Measurements from ENCODE around the gene ENHO.
"Not testable (repeated sequence)": the region's sequence is repeated elsewhere in the genome, so short reads cannot be mapped to it uniquely, and the experiment has no call there.

Gene ENHO

GRCh38 chr9:34541540-34541939, 18.8 kb upstream of the ENHO start:
- DNase-seq (ENCODE audit: low spot score in 2 of 2) = no peak
- no peaks in the 10 kb centered on the region for H3K36me3 Mint-ChIP-seq (ENCODE audit: insufficient read depth)
- no peak overlapping the region for H3K4me3 Mint-ChIP-seq

DNA sequence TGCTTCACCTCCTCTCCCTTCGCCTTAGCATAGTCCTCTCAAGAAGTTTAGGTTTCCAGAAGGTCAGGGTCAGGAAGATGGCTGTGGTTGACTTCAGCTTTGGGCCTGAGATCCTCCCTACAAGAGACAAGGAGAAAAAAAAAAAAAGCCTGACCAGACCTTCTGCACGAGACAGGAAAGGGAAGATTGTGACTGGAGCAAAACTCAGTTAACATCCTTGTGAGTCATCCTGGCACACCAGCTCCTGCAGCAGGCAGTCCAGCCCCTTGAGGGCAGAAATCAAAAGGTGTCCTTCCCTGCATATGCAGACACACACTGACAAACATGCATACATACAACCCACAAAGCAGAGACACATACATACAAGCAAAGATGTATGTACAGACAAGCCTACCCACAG, 18.0 kb upstream of the ENHO start:
- Mint-ChIP-seq H3K27ac (ENCODE audit: low read depth) (no peak overlapping the region), H3K9me3 (no peaks in the 10 kb centered on the region), H3K4me1 (no peaks in the 10 kb centered on the region), H3K4me3 (no peak overlapping the region), H3K27me3 (peaks cover 38% of the 10 kb centered on the region), H3K36me3 (ENCODE audit: insufficient read depth) (no peaks in the 10 kb centered on the region)
- ATAC-seq (replicated peaks; ENCODE audit: extremely low read depth, poor library complexity, severe bottlenecking) (no peak), DNase-seq (ENCODE audit: low spot score in 2 of 2) (no peak)

More at GRCh38 chr9:34541540-34541939, 18.8 kb upstream of the ENHO start:
- Mint-ChIP-seq H3K9me3 (no peaks in the 10 kb centered on the region), H3K27me3 (peaks cover 32% of the 10 kb centered on the region), H3K27ac (ENCODE audit: low read depth) (no peak overlapping the region), H3K4me1 (no peaks in the 10 kb centered on the region)
- no peak for ATAC-seq (replicated peaks; ENCODE audit: extremely low read depth, poor library complexity, severe bottlenecking)

DNA sequence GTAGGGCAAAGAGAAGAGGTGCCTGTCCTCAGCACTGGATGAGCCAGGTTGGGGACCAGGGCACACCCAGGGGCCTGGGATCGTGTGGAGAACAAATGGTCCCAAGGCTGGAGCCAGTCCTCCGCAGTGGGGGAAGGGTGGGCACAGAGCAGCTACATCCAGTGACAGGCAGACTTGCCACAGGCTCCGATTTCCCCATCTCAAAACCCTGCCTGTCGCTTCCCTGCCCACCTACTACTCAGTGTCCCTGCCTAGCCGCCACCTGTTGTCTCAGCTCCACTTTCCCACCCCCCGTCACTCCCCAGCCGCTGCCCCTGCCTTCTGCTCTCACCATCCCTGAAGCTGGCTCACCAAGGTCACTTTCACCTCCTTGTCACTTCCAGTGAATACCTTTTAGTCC, 13.9 kb upstream of the ENHO start:
- DNase-seq (ENCODE audit: low spot score in 2 of 2) = no peak
- no peak overlapping the region for H3K4me3 Mint-ChIP-seq
- peaks cover 53% of the 10 kb centered on the region for H3K27me3 Mint-ChIP-seq
- H3K4me1 Mint-ChIP-seq = no peaks in the 10 kb centered on the region
- ATAC-seq (replicated peaks; ENCODE audit: extremely low read depth, poor library complexity, severe bottlenecking) = no peak
- no peak overlapping the region for H3K27ac Mint-ChIP-seq (ENCODE audit: low read depth)
- no peaks in the 10 kb centered on the region for H3K9me3 Mint-ChIP-seq
- no peaks in the 10 kb centered on the region for H3K36me3 Mint-ChIP-seq (ENCODE audit: insufficient read depth)

DNA sequence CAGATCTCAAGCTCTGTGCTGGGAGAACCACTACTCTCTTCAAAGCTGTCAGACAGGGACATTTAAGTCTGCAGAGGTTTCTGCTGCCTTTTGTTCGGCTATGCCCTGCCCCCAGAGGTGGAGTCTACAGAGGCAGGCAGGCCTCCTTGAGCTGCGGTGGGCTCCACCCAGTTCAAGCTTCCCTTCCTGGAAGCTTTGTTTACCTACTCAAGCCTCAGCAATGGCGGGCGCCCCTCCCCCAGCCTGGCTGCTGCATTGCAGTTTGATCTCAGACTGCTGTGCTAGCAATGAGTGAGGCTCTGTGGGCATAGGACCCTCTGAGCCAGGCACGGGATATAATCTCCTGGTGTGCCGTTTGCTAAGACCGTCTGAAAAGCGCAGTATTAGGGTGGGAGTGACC, 9.3 kb upstream of the ENHO start:
- ATAC-seq (replicated peaks; ENCODE audit: extremely low read depth, poor library complexity, severe bottlenecking); H3K9me3 Mint-ChIP-seq; H3K36me3 Mint-ChIP-seq (ENCODE audit: insufficient read depth); H3K4me3 Mint-ChIP-seq; H3K27ac Mint-ChIP-seq (ENCODE audit: low read depth); DNase-seq (ENCODE audit: low spot score in 2 of 2); H3K4me1 Mint-ChIP-seq: not testable (repeated sequence)
- peaks cover 63% of the 10 kb centered on the region for H3K27me3 Mint-ChIP-seq

DNA sequence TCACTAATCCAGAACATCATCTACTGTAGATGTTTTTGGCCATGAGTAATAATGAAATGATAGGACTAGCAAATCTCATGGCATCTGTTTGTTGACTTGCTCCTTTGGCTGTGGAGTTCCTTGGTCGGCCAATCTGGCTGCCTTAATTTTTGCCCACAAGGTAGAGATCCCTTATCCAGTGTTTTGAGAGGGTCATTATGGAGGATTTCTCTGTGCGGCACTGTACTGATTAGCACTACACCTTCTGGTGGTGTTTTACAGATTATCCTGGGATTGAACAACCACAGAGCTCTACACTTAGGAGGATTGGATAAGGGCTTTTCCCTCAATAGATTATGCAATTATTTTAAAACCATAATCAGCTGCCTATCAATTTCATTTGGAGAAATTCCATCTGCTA, 3.2 kb upstream of the ENHO start:
- DNase-seq (ENCODE audit: low spot score in 2 of 2) (no peak), ATAC-seq (replicated peaks; ENCODE audit: extremely low read depth, poor library complexity, severe bottlenecking) (no peak)
- H3K27ac Mint-ChIP-seq (ENCODE audit: low read depth) = no peak overlapping the region
- H3K9me3 Mint-ChIP-seq = no peaks in the 10 kb centered on the region
- H3K36me3 Mint-ChIP-seq (ENCODE audit: insufficient read depth) = peaks cover 3% of the 10 kb centered on the region
- H3K4me3 Mint-ChIP-seq = no peak overlapping the region
- peaks cover 6% of the 10 kb centered on the region for H3K4me1 Mint-ChIP-seq
- H3K27me3 Mint-ChIP-seq = peaks cover 24% of the 10 kb centered on the region

DNA sequence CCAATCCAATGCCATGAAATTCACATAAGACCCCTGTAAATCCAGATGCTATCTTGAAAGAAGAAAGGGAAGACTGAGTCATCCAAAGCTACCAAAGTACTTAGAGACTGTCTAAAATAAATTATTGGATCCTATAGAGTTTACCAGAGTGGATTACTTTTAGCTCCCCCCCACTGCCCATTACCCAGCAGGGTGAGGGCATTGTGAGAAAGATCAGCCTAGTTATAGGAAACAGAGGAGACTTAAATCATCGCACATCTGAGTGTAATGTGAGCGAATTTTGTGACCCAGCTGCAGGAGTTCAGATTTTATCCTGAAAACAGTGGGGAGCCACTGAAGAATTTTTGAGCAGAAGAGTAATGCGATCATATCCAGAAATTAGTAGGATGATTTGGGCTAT, 1.6 kb upstream of the ENHO start:
- H3K27me3 Mint-ChIP-seq = peaks cover 7% of the 10 kb centered on the region
- peaks cover 3% of the 10 kb centered on the region for H3K36me3 Mint-ChIP-seq (ENCODE audit: insufficient read depth)
- peaks cover 6% of the 10 kb centered on the region for H3K4me1 Mint-ChIP-seq
- H3K9me3 Mint-ChIP-seq = no peaks in the 10 kb centered on the region
- no peak overlapping the region for H3K4me3 Mint-ChIP-seq
- DNase-seq (ENCODE audit: low spot score in 2 of 2) = no peak
- no peak for ATAC-seq (replicated peaks; ENCODE audit: extremely low read depth, poor library complexity, severe bottlenecking)
- H3K27ac Mint-ChIP-seq (ENCODE audit: low read depth) = no peak overlapping the region

- peak overlapping the region; percentile 12 for H3K27ac Mint-ChIP-seq (ENCODE audit: low read depth)
- H3K9me3 Mint-ChIP-seq = no peaks in the 10 kb centered on the region
- no peak for DNase-seq (ENCODE audit: low spot score in 2 of 2)
- H3K36me3 Mint-ChIP-seq (ENCODE audit: insufficient read depth) = peaks cover 3% of the 10 kb centered on the region
- H3K27me3 Mint-ChIP-seq = no peaks in the 10 kb centered on the region
- peaks cover 6% of the 10 kb centered on the region for H3K4me1 Mint-ChIP-seq
- no peak for ATAC-seq (replicated peaks; ENCODE audit: extremely low read depth, poor library complexity, severe bottlenecking)
- H3K4me3 Mint-ChIP-seq = peak overlapping the region; percentile 66
Observed at GRCh38 chr9:34522091-34522887, 501 bp downstream of the ENHO start.

DNA sequence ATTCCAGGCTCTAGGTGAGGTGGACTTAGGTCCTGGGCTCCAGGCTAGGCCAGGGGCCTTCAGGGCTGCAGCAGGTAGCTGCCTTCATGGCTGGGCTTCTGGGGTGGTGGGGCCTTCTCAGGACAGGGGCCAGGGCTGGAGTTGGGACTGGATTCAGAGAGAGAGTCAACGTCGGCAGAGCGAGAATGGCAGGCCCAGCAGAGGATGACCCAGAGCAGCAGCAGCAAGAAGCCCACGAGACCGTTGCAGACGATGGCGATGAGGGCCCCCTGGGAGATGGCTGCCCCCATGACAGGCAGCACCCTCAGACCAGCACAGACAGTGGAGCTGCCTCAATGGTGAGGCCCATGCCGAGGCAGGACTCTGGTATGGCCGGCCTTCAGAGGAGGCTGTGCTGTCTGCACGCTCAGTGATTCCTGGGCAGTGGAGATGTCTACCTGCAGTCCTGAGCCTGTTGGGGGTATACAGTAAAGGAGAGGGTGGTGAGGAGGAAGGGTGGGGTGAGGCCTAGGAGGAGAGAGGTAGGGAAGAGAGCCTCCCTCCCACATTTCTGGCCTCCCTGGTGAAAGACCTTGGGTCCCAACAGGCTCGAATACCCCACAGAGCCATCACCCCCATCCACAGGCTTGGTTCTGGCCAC, 1.3 kb downstream of the ENHO start:
- Mint-ChIP-seq H3K36me3 (ENCODE audit: insufficient read depth) (peaks cover 3% of the 10 kb centered on the region), H3K27me3 (no peaks in the 10 kb centered on the region), H3K27ac (ENCODE audit: low read depth) (no peak overlapping the region), H3K9me3 (no peaks in the 10 kb centered on the region), H3K4me1 (peaks cover 6% of the 10 kb centered on the region), H3K4me3 (no peak overlapping the region)
- DNase-seq (ENCODE audit: low spot score in 2 of 2) = no peak
- ATAC-seq (replicated peaks; ENCODE audit: extremely low read depth, poor library complexity, severe bottlenecking) = no peak

- H3K4me3 Mint-ChIP-seq = no peak overlapping the region
- no peaks in the 10 kb centered on the region for H3K9me3 Mint-ChIP-seq
- H3K27ac Mint-ChIP-seq (ENCODE audit: low read depth) = no peak overlapping the region
- DNase-seq (ENCODE audit: low spot score in 2 of 2) (no peak), ATAC-seq (replicated peaks; ENCODE audit: extremely low read depth, poor library complexity, severe bottlenecking) (no peak)
- no peaks in the 10 kb centered on the region for H3K27me3 Mint-ChIP-seq
- H3K4me1 Mint-ChIP-seq = peaks cover 6% of the 10 kb centered on the region
- H3K36me3 Mint-ChIP-seq (ENCODE audit: insufficient read depth) = peaks cover 3% of the 10 kb centered on the region
Observed at GRCh38 chr9:34520505-34521385, 2.0 kb downstream of the ENHO start.

DNA sequence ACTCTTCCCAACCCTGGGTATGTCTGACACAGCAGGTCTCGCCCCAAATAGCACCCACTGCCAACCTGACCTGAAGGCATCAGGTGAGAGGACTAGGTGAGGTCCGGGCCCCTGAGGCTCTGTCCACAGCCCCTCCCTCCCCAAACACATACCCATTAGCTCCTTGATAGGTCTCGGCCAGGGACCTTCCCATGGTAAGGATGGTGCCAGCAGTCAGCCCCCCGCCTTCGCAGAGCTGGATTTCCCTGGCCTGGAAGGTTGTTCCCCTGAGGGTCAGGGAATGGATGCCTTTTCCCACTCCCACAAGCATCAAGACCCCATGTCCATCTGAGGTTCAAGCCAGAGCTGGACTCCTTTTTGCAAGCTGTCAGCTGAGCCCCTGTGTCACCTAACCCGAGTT, 2.7 kb downstream of the ENHO start:
- no peak for ATAC-seq (replicated peaks; ENCODE audit: extremely low read depth, poor library complexity, severe bottlenecking)
- no peak overlapping the region for H3K27ac Mint-ChIP-seq (ENCODE audit: low read depth)
- no peaks in the 10 kb centered on the region for H3K9me3 Mint-ChIP-seq
- H3K4me1 Mint-ChIP-seq = peaks cover 6% of the 10 kb centered on the region
- no peak for DNase-seq (ENCODE audit: low spot score in 2 of 2)
- H3K27me3 Mint-ChIP-seq = no peaks in the 10 kb centered on the region
- H3K36me3 Mint-ChIP-seq (ENCODE audit: insufficient read depth) = peaks cover 3% of the 10 kb centered on the region
- H3K4me3 Mint-ChIP-seq = no peak overlapping the region

GRCh38 chr9:34519321-34520020, 3.3 kb downstream of the ENHO start:
- H3K27ac Mint-ChIP-seq (ENCODE audit: low read depth) = no peak overlapping the region

DNA sequence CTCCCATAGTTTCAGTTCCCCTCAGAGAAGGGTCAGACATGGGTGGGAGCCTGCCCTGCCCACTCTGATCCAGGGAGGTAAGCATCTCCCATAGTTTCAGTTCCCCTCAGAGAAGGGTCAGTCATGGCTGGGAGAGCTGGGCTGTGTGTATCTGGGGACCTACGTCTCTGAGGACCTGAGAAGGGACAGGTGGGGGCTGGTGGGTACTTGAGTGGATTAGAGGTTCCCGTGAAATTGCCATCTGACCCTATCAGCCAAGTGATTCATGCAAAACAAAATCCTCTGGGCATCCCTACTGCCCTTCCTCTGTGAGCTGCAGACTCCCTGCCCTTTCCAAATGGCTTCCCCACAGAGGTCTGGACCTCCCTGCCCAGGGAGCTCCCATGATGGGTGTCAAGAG, 3.9 kb downstream of the ENHO start:
- H3K27me3 Mint-ChIP-seq = no peaks in the 10 kb centered on the region
- ATAC-seq (replicated peaks; ENCODE audit: extremely low read depth, poor library complexity, severe bottlenecking) (no peak), DNase-seq (ENCODE audit: low spot score in 2 of 2) (no peak)
- peaks cover 6% of the 10 kb centered on the region for H3K4me1 Mint-ChIP-seq
- no peaks in the 10 kb centered on the region for H3K9me3 Mint-ChIP-seq
- H3K36me3 Mint-ChIP-seq (ENCODE audit: insufficient read depth) = peaks cover 3% of the 10 kb centered on the region
- no peak overlapping the region for H3K4me3 Mint-ChIP-seq
- H3K27ac Mint-ChIP-seq (ENCODE audit: low read depth) = no peak overlapping the region

More at GRCh38 chr9:34519321-34520020, 3.3 kb downstream of the ENHO start:
- no peaks in the 10 kb centered on the region for H3K27me3 Mint-ChIP-seq
- no peak for ATAC-seq (replicated peaks; ENCODE audit: extremely low read depth, poor library complexity, severe bottlenecking)
- H3K4me3 Mint-ChIP-seq = no peak overlapping the region
- peaks cover 3% of the 10 kb centered on the region for H3K36me3 Mint-ChIP-seq (ENCODE audit: insufficient read depth)
- no peaks in the 10 kb centered on the region for H3K9me3 Mint-ChIP-seq
- no peak for DNase-seq (ENCODE audit: low spot score in 2 of 2)
- H3K4me1 Mint-ChIP-seq = peaks cover 6% of the 10 kb centered on the region
